Dedifferentiated amniotic fluid mesenchymal stem cell (primary cell): ENCODE results near the gene OSBP2.

Experiments used
- DNase-seq: peaks from one replicate; pipeline ENCODE4 v3.0.0-alpha.2; 2016; ENCODE audit errors: extremely low spot score

Gene OSBP2

GRCh38 chr22:30868663-30869385 lies 174.2 kb downstream of the OSBP2 start:
- DNase-seq, result no peak

- no peak for DNase-seq
These were observed 175.2 kb downstream of the OSBP2 start for GRCh38 chr22:30869667-30870395.

- DNase-seq, result no peak
These were observed 176.0 kb downstream of the OSBP2 start for GRCh38 chr22:30870451-30871345.

- DNase-seq, result no peak
These were observed 177.0 kb downstream of the OSBP2 start for GRCh38 chr22:30871391-30872284.

- DNase-seq, result no peak
These were observed 177.8 kb downstream of the OSBP2 start for GRCh38 chr22:30872285-30873041.

GRCh38 chr22:30873086-30873650 lies 178.5 kb downstream of the OSBP2 start:
- DNase-seq, result no peak

GRCh38 chr22:30873661-30874060 lies 179.0 kb downstream of the OSBP2 start:
- no peak for DNase-seq

GRCh38 chr22:30874431-30875370 lies 180.0 kb downstream of the OSBP2 start:
- no peak for DNase-seq

GRCh38 chr22:30875481-30876215 lies 181.0 kb downstream of the OSBP2 start:
- no peak for DNase-seq

GRCh38 chr22:30876221-30876751 lies 181.6 kb downstream of the OSBP2 start:
- DNase-seq, result no peak

GRCh38 chr22:30876915-30877553 lies 182.4 kb downstream of the OSBP2 start:
- no peak for DNase-seq

GRCh38 chr22:30877662-30878515 lies 183.2 kb downstream of the OSBP2 start:
- no peak for DNase-seq

GRCh38 chr22:30878516-30879414 lies 184.1 kb downstream of the OSBP2 start:
- no peak for DNase-seq

- DNase-seq, result no peak
These were observed 184.7 kb downstream of the OSBP2 start for GRCh38 chr22:30879415-30879797.

GRCh38 chr22:30880181-30880601 lies 185.5 kb downstream of the OSBP2 start:
- no peak for DNase-seq

- DNase-seq, result no peak
These were observed 186.2 kb downstream of the OSBP2 start for GRCh38 chr22:30880847-30881246.
